IPS-20b (cell line): ENCODE data around the gene ACOX2.

Source experiments
- H3K27ac ChIP-seq: one replicate; pipeline ENCODE4 v1.5.1; 2013; ENCODE audit warnings: low read length
- H3K27me3 ChIP-seq: 2 replicates; pipeline ENCODE4 v1.6.1; 2013; ENCODE audit warnings: mild to moderate bottlenecking, low read length, inconsistent platforms; ENCODE audit not compliant: insufficient read depth
- H3K36me3 ChIP-seq: 2 replicates; pipeline ENCODE4 v1.6.1; 2013; ENCODE audit warnings: low read depth, mild to moderate bottlenecking, inconsistent platforms, low read length, moderate library complexity; ENCODE audit not compliant: insufficient read depth
- H3K4me1 ChIP-seq: 2 replicates; pipeline ENCODE4 v1.6.1; 2013; ENCODE audit warnings: mild to moderate bottlenecking, control low read depth, inconsistent platforms, low read length, moderate library complexity; ENCODE audit not compliant: insufficient read depth
- H3K4me3 ChIP-seq: 2 replicates; pipeline ENCODE4 v1.5.1; 2013; ENCODE audit warnings: mild to moderate bottlenecking, low read length, inconsistent platforms
- H3K9ac ChIP-seq: 2 replicates; pipeline ENCODE4 v1.6.1; 2013; ENCODE audit warnings: low read depth, mild to moderate bottlenecking, inconsistent platforms, low read length, moderate library complexity
- H3K9me3 ChIP-seq: 2 replicates; pipeline ENCODE4 v1.6.1; 2013; ENCODE audit warnings: mild to moderate bottlenecking, low read depth, low read length, inconsistent platforms; ENCODE audit not compliant: insufficient read depth

Gene ACOX2

GRCh38 chr3:58553003-58553402 lies 16.0 kb upstream of the ACOX2 start:
- Histone ChIP-seq H3K9me3 (peaks cover 9% of the 10 kb centered on the region), H3K4me3 (no peak overlapping the region), H3K27ac (no peak overlapping the region), H3K27me3 (no peaks in the 10 kb centered on the region), H3K36me3 (no peaks in the 10 kb centered on the region), H3K9ac (no peak overlapping the region), H3K4me1 (no peaks in the 10 kb centered on the region)

- Histone ChIP-seq H3K9me3 (peaks cover 9% of the 10 kb centered on the region), H3K27me3 (no peaks in the 10 kb centered on the region), H3K9ac (no peak overlapping the region), H3K27ac (no peak overlapping the region), H3K4me3 (no peak overlapping the region), H3K36me3 (no peaks in the 10 kb centered on the region), H3K4me1 (no peaks in the 10 kb centered on the region)
These were observed 14.7 kb upstream of the ACOX2 start for GRCh38 chr3:58551636-58552180.

GRCh38 chr3:58544541-58544940 lies 7.6 kb upstream of the ACOX2 start:
- H3K4me3 ChIP-seq: no peak overlapping the region
- no peaks in the 10 kb centered on the region for H3K36me3 ChIP-seq
- no peaks in the 10 kb centered on the region for H3K27me3 ChIP-seq
- no peaks in the 10 kb centered on the region for H3K4me1 ChIP-seq
- no peak overlapping the region for H3K9ac ChIP-seq
- no peaks in the 10 kb centered on the region for H3K9me3 ChIP-seq
- no peak overlapping the region for H3K27ac ChIP-seq

- Histone ChIP-seq H3K4me1 (no peaks in the 10 kb centered on the region), H3K9ac (no peak overlapping the region), H3K36me3 (no peaks in the 10 kb centered on the region)
These were observed 3.3 kb upstream of the ACOX2 start for GRCh38 chr3:58540176-58540858.

GRCh38 chr3:58539626-58540025 lies 2.6 kb upstream of the ACOX2 start:
- Histone ChIP-seq H3K36me3 (no peaks in the 10 kb centered on the region), H3K27ac (no peak overlapping the region), H3K4me3 (no peak overlapping the region), H3K9ac (no peak overlapping the region), H3K4me1 (no peaks in the 10 kb centered on the region), H3K9me3 (no peaks in the 10 kb centered on the region), H3K27me3 (no peaks in the 10 kb centered on the region)

More at GRCh38 chr3:58540176-58540858, 3.3 kb upstream of the ACOX2 start:
- H3K4me3 ChIP-seq: no peak overlapping the region
- no peaks in the 10 kb centered on the region for H3K9me3 ChIP-seq
- no peak overlapping the region for H3K27ac ChIP-seq
- H3K27me3 ChIP-seq: no peaks in the 10 kb centered on the region

GRCh38 chr3:58537412-58538301 lies 667 bp upstream of the ACOX2 start:
- Histone ChIP-seq H3K4me1 (no peaks in the 10 kb centered on the region), H3K27ac (no peak overlapping the region), H3K4me3 (no peak overlapping the region), H3K9me3 (no peaks in the 10 kb centered on the region), H3K27me3 (no peaks in the 10 kb centered on the region), H3K36me3 (no peaks in the 10 kb centered on the region), H3K9ac (no peak overlapping the region)

- H3K4me1 ChIP-seq: no peaks in the 10 kb centered on the region
- no peak overlapping the region for H3K9ac ChIP-seq
- H3K4me3 ChIP-seq: no peak overlapping the region
- H3K36me3 ChIP-seq: no peaks in the 10 kb centered on the region
- no peaks in the 10 kb centered on the region for H3K9me3 ChIP-seq
- no peaks in the 10 kb centered on the region for H3K27me3 ChIP-seq
- H3K27ac ChIP-seq: no peak overlapping the region
These were observed 1.2 kb downstream of the ACOX2 start for GRCh38 chr3:58535531-58536500.

- Histone ChIP-seq H3K4me1 (no peaks in the 10 kb centered on the region), H3K36me3 (no peaks in the 10 kb centered on the region), H3K27ac (no peak overlapping the region), H3K27me3 (no peaks in the 10 kb centered on the region), H3K4me3 (no peak overlapping the region), H3K9me3 (no peaks in the 10 kb centered on the region), H3K9ac (no peak overlapping the region)
These were observed 2.1 kb downstream of the ACOX2 start for GRCh38 chr3:58534592-58535494.

- H3K4me1 ChIP-seq: no peaks in the 10 kb centered on the region
- no peak overlapping the region for H3K4me3 ChIP-seq
- no peak overlapping the region for H3K9ac ChIP-seq
- H3K27ac ChIP-seq: no peak overlapping the region
- no peaks in the 10 kb centered on the region for H3K27me3 ChIP-seq
- H3K36me3 ChIP-seq: no peaks in the 10 kb centered on the region
- H3K9me3 ChIP-seq: no peaks in the 10 kb centered on the region
These were observed 4.2 kb downstream of the ACOX2 start for GRCh38 chr3:58532794-58533220.

GRCh38 chr3:58531956-58532355 lies 5.0 kb downstream of the ACOX2 start:
- Histone ChIP-seq H3K4me3 (no peak overlapping the region), H3K9ac (no peak overlapping the region), H3K4me1 (no peaks in the 10 kb centered on the region), H3K27me3 (no peaks in the 10 kb centered on the region), H3K27ac (no peak overlapping the region), H3K9me3 (no peaks in the 10 kb centered on the region), H3K36me3 (no peaks in the 10 kb centered on the region)
